ENCODE measurements around the gene PTPRT.

Gene PTPRT

DNA sequence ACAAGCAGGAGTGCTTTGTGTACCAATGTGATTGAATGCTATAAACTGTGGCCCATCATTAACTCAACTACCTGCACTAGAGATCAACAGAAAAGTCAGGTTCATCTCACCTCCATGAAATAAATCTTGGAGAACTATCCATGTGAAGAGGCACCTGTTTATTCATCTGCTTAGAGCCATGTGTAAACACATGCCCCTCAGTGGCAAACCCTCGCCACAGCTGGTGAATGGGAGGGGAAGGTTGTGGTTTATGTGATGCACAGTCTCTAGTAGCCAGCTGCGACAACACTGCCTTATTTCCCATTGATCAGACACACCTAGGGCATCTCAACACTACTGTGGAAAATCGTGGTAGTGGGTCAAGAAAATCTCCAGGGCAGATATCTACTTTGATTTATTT is 640.2 kb downstream of the PTPRT start:
- no peak for DNase-seq (ENCODE audit: low read depth)

DNA sequence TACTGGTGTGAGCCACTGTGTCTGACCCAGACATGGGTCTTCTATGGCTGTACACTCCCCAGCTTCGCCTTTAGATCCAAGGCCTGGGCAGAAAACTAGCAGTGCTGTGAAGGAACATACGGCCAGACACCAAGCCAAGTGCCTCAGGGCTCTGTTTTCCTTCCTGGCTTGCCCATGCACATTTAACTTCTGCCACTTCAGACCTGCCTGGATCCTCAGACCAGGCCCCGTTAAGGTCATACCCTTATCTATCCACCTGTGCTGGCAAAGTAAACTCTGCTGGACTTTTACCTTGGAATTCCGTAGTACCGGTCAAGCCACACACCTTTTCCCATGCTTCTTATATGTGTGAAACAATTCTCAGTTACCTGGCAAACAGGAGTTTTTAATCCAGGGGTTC is 644.8 kb downstream of the PTPRT start:
- DNase-seq (ENCODE audit: low read depth): no peak

DNA sequence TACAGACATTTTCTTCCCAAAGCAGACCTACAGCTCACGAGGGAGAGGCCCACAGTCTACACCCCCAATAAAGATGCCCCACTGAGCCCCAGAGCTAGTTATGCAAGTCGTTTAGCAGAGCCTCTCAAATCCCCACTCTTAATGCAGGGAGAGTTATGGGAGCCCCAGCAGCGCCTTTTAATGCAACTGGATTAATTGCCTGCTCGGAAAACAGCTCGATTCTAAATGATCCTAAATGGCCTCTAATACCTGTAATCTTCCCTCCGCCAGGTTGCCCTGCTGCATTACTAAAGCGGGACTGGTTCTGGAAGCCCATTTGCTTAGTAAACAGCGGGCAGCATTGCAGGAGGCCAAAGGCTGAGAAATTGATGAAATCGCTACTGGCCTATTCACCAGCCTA is 656.9 kb downstream of the PTPRT start:
- DNase-seq (ENCODE audit: low read depth): no peak

DNA sequence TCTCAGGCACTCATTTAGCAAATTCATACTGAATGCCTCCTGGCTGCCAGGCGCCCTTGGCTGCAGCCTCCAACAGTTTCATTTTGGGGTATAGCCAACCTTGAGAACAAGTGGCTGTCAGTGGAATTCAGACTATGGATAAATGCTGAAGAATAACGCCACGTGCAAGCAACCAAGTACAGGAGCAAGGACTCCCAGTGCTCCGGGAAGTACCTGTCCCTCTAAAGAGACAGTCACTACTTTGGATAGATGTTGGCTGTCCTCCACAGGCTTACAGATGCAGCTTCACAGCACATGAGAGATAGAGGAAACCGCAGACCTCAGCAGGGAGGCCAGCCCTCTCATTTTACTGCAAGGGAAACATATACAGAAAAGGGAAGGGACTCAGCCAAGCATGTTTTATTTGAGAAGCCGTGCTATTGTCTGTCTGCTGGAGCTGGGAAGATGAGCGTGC is 658.2 kb downstream of the PTPRT start:
- no peak for DNase-seq (ENCODE audit: low read depth)

DNA sequence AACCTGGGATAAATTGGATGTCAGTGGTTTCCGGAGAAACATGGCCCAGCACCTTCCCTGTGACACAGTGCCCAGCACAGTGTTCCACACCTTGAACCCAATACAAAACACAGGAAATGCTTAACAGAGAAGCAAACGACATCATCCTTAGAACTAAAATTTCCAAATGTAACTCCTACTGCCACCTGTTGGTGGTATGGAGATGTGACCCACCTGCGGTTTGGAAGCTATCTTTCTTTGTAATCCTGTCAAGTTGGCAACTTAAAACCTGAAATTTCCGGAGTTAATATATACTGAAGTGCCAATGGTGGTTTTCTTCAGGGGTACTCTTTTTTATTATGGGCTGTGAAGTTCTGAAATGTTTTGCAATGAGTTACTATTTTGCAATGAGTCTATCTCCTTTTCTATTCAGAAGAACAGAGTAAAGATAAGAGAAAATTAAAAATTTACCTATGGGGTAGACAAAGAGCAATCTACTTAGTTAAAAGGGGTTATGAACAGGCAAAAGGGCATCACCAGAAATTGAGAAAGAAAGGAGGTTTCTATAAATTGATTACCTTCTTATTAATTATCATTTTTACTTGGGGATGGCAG is 658.8 kb downstream of the PTPRT start:
- no peak for DNase-seq (ENCODE audit: low read depth)

DNA sequence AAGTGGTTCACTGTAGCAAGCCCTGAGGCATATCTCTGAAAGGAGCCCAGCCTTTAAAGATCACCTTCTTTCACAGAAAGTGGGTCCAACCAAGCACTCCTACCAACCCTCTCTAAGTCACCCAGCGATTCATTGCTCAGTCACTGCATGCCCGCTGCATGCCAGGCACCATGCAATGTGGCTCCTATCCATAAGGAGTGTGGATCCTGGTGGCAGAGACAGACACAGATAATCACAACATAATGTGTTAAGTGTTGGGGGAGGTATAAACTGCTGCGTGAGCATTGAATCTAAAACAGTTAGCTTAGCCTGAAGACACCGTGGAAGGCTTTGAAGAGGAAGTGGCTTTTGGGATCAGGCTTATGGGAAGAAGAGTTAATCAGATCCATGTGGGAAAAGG is 659.5 kb downstream of the PTPRT start:
- no peak for DNase-seq (ENCODE audit: low read depth)

DNA sequence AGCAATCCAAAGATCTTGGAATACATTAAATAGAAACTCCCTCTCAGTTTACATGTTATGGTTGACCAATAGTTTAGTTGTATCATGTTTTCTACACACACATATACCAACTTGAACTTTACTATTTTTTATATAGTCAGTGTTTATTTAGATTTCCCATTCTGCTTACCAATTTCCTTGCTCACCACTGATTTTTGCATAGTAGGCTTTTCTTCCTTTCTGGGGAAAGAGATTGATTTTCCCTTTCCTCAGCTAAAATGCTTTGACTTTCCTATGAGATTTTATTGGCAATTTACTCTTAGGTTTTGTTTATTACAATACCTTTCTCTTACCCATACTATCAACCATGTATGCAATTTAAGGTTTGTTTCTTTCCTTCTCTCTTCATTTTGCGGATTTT is 665.6 kb downstream of the PTPRT start:
- DNase-seq (ENCODE audit: low read depth): no peak

DNA sequence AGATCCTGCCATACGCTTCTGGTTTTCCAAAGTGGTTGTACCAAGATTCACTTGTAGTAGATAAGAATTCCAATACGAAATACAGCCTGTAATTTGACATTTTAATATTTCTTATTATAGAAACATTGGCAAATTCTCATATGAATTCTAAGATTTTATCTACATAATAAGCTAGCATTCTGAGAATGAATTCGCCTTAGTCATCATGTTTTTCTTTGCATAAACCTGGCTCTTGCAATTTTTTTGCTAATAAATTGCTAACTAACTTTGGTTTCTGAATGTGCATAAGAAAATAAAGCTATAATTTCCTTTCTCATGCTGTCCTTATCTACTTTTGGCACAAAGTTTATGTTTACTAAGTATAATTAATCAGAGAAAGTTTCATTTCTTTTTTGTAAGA is 673.0 kb downstream of the PTPRT start:
- DNase-seq (ENCODE audit: low read depth): no peak

DNA sequence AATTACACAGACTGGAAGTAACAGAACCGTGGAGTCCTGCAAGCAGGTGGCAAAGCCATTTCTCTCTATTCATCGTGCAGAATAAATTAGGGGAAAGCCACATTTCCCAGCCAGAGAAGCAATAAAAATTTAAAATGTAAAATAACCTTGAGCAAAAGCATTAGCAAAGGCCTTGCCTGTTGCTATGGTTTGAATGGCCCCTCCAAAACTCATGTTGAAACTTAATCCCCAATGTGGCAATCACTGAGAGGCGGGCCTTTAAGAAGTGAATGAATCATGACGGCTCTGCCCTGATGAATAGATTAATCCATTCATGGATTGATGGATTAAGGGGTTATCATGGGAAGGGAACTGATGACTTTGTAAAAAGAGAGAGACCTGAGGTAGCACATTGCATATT is 679.0 kb downstream of the PTPRT start:
- DNase-seq (ENCODE audit: low read depth): no peak

DNA sequence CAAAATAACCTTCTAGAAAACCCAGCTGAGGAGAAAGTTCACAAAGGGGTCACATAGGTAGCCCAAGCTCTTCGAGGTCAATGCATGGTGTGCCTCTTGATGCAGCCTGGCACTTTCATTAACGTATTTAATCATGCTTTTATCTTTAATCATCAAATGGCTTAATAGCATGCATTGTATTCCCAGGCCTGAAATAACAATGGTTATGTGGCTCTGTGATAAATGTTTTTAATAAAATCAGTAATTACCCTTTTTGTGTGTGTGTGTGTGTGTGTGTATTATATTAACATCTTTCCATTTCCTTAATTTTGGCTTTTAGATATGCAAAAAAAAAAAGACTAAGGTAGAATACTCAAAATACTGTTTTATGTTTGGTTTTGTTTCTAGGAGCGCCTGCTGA is 681.8 kb downstream of the PTPRT start:
- no peak for DNase-seq (ENCODE audit: low read depth)

DNA sequence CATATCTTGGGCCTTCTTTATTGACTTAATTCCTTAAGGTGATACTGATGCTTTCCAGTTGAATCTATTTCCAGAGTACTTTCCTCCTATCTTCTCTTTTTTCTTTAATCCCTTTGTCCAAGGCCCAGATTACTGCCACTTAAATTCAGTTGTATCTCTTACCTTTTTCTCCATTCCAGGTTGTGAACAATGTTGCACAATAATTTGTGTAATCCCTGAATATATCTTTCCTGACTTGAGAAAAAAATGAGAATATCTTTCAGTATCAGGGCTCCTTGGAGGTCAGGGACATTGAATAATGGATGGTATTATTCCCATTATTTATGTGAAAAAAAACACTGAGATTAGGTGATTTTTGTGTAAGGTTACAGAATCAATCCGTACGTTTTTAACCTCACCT is 683.3 kb downstream of the PTPRT start:
- no peak for DNase-seq (ENCODE audit: low read depth)

DNA sequence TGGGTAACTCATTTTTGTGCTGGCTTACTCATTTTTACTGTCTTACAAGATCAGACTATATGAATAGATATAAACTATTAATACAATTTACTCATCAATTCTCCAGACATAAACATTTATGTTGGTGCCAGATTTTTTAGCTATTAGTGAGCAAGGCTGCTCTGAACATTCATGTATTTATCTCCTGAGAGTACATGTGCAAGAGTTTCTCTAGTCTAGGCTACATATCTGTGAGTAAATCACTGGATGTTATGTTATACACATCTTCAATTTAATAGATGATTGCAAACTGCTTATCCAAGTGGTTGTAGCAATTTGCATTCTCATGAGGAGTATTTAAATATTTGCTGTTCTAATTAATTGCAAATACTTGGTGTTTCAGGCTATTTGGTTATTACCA is 687.1 kb downstream of the PTPRT start:
- DNase-seq (ENCODE audit: low read depth): no peak

DNA sequence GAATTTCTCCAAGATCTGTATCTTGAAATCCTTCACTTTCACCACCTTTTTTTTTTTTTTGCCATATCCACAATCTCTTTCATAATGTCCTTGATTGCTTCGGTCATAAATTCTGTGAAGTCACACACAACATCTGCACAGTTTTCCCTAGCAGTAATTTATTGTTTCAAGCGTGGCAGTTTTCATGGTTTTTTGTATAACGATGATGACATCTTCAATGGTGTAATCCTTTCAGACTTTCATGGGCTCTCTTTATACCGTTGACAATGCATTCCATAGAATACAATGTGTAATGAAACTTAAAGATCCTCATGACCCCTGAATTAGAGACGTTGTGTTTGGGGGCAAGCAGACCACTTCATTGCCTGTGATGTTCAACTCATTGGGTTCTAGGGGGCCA is 693.1 kb downstream of the PTPRT start:
- DNase-seq (ENCODE audit: low read depth): no peak

DNA sequence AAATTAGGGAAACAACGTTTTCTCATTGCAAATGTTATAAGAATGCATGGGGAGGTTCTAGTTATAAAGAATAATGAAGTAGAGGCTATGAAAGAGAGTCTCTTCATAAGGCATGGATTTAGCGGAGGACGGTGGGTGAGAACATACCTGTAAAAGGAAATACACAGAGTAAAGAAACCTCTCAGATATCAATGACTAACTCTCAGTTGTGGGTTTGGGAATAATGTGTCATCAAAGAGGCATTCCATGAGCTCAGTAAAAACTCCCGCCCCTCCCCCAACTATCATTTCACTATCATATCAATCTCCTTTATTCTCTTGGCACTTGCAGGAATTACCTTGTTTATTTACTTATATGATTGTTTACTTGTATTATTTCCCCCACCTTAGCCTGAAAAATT is 695.4 kb downstream of the PTPRT start:
- DNase-seq (ENCODE audit: low read depth): no peak

DNA sequence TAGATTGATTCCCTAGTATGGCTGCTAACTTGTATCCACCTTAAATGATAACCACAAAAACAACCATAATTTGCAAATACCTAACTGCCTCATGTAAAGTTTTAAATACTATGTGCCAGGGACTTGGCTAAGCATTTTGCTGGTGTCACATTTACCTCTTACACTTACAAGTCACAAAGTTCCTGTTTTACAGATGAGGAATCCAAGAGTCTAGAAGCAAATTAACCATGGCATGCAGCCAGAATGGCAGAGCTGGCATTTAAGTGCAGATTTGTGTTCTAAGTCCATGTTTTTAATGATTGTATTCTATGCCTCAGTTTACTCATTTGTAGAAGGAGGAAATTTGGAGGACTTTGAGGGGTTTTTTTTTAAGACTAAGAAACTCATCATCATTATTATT is 696.7 kb downstream of the PTPRT start:
- no peak for DNase-seq (ENCODE audit: low read depth)

DNA sequence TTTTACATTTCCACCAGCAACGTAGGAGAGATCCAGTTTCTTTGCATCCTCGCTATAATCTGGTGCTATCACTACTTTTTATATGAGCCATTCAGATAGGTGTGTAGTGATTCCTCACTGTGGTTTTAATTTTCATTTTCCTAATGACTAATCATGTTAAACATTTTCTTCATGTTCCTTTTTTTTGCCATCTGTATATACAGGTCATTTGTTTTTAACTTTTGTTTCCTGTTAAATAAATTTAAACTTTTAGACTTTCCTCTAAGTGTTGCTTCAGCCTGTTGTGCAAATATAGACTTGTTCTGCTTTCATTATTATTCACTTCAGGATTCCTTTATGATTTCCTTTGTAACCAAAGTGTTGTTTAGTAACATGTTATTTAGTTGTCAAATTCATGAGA is 697.4 kb downstream of the PTPRT start:
- DNase-seq (ENCODE audit: low read depth): no peak

DNA sequence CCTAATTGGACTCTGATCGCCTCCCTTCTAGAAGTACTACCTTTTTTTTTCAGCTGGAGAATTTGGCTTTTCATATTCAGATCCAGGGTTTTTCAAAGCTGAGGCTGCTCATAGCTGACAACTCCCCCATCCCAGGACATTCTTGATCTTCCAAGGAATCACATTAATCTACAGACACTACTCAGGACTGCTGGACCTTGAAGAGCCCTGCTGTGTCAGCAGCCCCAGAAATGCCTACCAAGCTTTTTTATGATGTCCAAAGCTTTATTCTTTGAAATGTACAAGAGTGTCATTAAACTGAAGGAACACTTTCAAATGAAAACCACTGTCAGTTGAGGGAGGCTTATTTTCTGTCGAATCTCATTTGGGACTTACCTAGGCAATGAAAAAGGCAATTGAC is 704.1 kb downstream of the PTPRT start:
- no peak for DNase-seq (ENCODE audit: low read depth)

DNA sequence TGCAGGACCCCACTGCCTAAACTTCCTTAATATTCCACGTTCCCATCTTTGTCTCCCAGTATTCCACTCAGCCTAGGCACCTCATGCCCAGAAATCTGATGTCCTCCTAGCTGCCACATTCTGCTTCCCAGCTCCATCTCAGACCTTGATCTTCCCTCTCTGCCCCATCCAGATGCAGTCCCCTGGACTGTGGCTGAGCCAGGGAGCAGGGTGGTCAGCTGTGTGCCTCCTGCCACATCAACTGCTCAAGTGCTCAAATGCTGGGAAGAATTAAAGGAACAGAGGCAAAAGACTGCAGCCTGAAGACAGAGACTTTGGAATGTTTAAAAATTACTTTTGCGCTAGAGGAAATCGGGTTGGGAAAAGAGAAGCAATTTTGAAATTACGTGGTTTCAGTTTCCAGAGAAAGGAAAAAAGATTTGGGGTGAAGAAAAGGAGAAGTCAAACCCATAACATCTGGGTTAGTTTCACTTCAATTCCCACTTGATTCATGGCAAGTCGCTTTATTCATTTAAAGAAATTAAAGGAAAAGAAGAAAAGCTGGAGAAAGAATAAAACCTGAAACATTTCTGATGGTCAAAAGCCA is 704.8 kb downstream of the PTPRT start:
- no peak for DNase-seq (ENCODE audit: low read depth)

DNA sequence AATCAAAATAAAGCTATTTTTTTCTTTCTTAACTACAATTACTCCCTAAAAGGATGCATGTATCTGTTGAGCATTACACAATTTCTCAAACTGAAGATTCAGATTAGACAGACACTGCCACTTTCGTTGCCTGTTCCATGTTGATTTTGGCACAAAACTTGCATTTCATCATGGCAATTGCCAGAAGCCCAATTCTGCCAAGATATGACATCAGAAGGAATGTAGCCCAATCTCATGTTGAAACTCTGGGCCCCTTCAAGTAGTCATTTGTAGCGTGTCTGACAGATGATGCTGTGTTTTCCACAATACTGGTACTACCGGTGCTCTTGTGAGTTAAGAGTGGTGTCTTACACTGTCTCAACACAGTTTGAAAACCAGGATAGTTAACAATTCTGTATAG is 705.4 kb downstream of the PTPRT start:
- DNase-seq (ENCODE audit: low read depth): no peak

DNA sequence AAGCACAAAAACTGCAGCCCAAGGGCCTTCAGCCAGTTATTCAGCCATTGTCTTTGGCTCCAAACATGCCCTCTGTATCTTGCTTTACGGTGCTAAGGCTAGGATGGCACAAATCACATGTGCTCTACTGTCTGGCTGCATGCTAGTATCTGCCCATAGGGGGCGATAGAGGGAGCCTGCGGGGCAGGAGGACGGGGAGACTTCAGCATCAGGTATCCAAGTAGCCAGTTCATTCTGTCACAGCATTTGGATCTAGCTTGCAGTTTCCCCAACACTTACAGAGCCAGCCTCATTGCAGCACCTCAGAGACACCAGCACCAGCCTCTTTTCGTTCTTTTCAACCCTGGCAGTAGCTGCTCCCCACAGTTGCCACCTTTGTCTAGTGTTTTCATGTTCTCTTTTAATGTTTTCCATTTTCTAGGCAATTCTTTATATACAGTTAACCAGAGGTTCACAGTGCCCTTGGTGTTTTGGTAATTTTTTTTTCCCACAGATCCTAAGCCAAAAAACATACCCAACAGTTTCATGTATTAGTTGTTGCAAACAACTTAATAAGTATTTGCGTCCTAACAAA is 705.9 kb downstream of the PTPRT start:
- no peak for DNase-seq (ENCODE audit: low read depth)

DNA sequence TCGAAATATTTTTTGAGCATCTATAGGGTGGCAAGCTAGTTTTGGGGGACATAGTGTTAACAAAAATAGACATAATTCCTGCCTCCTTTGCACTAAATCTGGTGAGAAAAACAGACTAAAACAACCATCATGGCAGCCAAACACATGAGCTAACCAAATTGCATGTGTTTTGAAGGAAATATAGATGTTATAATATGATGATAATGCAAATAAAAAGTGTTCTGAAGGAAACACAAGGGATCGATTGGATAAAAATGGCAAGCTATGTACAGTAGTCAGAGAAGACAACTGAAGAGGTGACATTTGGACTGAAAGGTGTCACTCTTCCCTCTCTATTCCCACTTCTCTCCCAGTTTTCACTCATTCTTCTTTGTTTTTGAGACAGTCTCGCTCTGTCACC is 706.9 kb downstream of the PTPRT start:
- no peak for DNase-seq (ENCODE audit: low read depth)

DNA sequence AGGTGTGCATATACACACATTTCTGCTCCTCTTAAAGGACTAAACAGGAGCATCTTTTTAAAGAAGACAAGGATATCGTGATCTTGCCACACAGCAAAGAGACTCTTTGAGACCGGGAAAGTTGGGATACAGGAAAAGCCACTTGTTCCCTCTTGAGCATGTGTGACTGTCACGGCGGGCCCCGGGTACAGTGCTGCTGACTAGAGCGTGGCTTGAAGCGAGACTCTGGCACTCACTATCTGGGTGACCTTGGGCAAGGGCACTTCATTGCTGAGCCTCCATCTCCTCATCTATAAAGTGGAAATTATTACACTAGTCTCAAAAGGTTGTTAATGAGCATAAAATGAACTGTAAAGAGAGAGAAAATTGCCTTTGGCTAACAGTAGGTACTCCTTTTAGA is 713.9 kb downstream of the PTPRT start:
- DNase-seq (ENCODE audit: low read depth): no peak

DNA sequence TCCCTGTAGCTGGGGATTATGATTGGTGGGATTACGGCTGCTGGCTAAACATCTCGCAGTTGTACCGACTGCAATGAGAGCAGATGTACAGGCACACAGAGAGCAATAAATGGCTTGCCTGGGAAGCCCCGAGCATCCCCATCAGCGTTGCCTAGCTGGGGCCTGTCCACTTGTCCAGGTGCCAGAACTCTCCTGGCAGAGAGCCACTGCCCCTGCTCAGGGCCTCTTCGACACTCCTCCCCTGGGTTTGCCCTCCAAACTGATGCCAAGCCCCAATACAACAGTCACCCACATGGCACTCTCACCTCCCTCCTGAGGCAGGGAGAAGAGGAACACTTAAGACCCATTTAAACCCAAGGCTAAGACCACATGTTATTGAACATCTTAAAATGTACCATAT is 715.1 kb downstream of the PTPRT start:
- no peak for DNase-seq (ENCODE audit: low read depth)

DNA sequence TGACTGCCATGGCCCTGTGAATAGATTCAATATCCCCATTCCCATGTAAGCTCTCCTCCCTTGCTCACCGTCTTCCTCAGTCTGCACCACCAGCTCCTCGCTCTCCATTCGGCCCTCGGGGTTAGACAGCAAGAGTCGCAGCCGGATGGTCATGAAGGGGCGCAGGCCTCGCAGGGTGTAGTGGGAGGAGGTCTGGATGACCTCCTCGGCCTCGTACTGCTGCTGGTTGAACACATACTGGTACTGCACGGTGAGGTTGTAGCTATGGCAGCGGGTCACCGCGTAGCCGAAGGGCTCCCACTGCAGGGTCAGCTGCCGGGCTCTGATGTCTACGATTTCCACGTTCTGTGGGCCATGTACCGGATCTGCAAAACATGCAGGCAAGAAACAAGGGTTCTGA is 717.5 kb downstream of the PTPRT start:
- DNase-seq (ENCODE audit: low read depth): no peak

All from EH (cell line).